Activated CD8-positive, alpha-beta memory T cell treated with anti-CD3 and anti-CD28 coated beads for 4 hours (primary cell): Measurements from ENCODE around the gene KLHL4.
"Not testable (repeated sequence)": the region's sequence is repeated elsewhere in the genome, so short reads cannot be mapped to it uniquely, and the experiment has no call there.

Experiments
- DNase-seq, 2 donors: peaks; one replicate each; pipeline ENCODE4 v3.0.0-alpha.2; 2020; ENCODE audit warnings: low read depth in 2 of 2

The KLHL4 gene, protein sequence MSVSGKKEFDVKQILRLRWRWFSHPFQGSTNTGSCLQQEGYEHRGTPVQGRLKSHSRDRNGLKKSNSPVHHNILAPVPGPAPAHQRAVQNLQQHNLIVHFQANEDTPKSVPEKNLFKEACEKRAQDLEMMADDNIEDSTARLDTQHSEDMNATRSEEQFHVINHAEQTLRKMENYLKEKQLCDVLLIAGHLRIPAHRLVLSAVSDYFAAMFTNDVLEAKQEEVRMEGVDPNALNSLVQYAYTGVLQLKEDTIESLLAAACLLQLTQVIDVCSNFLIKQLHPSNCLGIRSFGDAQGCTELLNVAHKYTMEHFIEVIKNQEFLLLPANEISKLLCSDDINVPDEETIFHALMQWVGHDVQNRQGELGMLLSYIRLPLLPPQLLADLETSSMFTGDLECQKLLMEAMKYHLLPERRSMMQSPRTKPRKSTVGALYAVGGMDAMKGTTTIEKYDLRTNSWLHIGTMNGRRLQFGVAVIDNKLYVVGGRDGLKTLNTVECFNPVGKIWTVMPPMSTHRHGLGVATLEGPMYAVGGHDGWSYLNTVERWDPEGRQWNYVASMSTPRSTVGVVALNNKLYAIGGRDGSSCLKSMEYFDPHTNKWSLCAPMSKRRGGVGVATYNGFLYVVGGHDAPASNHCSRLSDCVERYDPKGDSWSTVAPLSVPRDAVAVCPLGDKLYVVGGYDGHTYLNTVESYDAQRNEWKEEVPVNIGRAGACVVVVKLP

DNA sequence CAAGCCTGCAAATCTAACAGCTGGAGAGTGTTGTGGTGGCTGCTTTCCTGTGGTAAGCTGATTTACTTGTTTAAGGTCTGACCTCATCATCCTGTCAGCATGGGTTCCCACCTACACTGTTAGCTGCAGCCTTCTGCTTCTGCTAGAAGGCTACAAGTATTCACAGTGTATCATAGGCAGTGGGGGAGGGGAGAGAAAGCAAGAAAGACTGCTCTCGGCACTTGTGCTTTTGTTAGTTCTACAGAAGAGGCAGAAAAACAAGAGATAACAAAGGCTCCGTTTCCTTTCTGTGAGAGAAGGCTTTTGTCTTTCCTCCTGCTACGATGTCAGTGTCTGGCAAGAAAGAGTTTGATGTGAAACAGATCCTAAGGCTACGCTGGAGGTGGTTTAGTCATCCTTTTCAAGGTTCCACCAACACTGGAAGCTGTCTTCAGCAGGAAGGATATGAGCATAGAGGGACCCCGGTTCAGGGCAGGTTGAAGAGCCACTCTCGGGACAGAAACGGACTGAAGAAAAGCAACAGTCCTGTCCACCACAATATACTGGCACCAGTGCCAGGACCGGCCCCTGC, at the start of gene KLHL4:
TSS of gene KLHL4 (plus strand) at position 232 of the 571 bp plus-strand sequence. CDS start at position 324, 92 bp downstream.
- no peak for DNase-seq

DNA sequence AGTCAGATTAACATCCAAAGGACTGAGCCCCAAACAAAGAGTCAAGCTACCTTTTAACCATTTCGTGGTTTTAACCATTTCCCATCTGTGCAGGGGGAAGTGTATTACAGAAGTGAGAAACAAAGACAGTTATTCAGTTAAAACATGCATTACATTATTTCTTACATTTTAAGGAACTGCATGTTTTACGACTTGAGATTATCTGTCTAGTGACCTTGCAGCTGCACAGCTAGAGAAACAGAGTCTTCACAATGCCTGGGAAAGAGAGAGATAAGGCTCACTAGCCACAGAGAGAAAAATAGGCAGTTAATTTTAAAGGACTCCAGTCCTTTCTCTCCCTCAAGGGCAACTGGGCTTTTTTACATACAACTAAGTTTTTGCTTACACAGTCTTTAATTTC, 48.7 kb upstream of the KLHL4 start:
- no peak for DNase-seq

DNA sequence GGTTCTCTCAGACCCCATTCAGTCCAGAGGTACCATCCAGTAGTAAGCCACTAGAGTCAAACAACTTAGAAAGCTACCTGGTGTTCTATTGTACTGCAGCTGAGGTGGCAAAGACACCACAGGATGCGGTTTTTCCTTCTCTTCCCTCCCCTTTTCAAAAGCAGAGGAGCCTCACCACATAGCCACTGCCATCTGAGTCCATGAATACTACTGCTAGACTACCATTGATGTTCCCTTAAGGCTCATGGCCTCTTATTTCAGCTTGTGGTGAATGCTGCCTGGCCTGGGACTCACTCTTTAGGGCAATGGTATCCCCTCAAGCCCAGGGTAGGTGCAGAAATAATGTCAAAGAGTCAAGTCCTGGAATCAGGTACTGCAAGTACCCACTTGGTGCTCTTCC, 41.8 kb upstream of the KLHL4 start:
- DNase-seq: no peak

DNA sequence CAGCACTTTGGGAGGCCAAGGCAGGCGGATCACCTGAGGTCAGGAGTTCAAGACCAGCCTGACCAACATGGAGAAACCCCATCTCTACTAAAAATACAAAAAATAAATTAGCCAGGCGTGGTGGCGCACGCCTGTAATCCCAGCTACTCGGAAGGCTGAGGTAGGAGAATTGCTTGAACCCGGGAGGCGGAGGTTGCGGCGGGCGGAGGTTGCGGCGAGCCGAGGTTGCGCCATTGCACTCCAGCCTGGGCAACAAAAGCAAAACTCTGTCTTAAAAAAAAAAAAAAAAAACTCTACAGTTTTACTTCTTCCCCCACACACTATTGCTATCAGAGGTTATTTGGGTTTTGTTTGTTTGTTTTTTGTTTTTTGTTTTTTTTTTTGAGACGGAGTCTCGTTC, 38.9 kb upstream of the KLHL4 start:
- not testable (repeated sequence) for DNase-seq

DNA sequence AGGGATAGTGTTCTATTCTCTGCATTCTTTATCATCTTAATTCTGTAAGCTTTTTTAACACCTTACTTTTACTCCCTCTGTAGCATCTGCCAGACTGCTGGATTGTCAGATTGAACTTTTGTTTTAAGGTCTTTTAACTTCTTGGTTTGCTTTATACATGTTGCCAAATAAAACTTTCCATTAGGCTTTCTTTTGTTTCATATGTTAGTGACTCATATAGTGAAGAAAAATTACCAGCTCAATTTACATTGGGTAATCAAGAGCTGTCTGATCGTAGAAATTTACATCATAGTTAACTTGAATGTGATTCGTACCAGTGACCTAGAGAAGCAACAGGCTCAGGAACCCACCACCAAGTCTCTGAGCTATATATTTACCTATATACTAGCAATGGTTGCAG, 28.5 kb upstream of the KLHL4 start:
- no peak for DNase-seq

DNA sequence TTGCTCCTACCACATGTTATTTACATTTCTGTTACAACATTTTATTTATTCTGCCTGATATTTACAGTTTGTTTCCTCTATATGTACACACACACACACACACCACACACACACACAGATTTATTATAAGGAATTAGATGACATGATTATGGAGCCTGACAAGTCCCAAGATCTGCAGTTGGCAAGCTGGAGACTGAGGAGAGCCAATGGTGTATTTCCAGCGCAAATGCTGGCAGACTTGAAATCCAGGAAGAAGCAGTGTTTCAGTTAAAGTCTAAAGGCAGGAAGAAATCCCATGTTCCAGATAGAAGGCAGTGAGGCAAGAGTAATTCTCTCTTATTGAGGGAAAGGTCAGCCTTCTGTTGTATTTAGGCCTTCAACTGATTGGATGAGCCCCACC, 1.8 kb upstream of the KLHL4 start:
- no peak for DNase-seq

DNA sequence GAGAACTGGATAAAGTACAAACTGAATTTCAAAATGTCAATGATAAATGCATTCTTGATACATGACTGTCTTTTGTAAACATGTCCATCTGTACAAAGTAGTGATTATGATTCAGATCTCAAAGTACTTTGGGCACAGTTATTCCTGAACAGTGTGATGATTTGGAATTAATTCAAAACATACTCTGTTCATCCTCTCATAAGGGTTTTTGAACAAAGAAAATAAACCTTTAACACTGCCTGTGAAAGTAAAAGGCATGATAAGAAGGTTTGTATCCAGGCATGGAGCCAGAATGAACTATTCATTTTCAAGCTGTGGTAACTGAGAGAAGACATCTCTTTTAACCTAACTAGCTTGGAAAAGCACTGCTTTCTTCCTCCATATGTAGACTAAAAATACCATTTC, 883 bp upstream of the KLHL4 start:
- DNase-seq: no peak

DNA sequence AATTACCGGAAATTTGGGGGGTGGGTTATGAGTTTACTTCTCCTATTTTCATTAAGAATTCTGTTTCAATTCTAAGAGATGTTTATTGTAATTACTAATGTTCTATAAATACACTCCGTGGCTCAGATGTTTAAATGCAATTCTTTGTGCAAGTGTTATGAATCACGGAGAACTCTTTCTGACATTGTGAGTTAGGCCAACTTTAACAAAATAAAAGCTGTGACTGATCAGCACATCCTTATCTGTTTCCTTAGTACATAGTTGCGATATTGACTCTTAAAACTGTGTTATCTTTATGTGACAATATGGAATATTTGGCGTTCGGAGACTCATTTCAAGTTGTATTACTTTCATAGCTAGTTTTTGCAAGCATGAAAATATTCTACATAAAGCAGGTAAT, 902 bp downstream of the KLHL4 start:
- DNase-seq: no peak

DNA sequence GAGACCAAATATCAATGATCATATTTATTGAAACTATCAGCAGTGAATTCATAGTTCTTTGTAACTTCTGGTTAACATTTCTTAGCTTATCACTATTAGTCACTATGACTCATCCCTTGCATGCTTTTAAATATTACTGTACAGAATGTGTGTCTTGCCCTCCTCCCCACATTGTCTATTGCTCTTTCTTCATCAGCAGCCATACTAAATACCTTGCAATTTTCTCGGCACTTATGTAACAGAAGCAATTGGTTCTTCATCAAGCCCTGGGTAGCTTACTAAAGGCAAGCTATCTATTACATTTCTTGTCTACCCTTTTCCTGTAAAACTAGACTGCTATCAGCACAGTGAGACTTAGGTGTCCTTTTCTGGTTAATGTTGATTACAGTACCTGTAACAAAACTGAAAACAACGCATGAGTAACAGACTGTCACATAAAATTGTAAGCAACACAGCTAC, 8.2 kb downstream of the KLHL4 start:
- no peak for DNase-seq

DNA sequence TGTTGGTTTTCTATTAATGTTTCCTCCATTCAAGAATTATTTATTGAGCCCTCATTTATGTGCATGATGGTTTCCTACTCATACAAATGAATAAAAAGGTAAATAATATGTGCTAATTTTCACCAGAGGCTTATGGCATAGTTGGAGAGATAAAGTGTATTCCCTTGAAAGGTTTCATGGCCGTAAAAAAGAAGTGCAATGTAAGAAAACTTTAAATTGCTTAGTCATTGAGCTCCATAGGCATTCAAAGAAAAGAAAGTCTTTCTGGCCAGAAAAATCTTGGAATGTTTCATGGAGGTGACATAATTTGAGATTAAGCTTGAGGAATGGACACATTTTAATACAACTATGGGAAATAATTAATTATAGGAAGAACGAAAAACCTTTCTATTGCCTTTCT, 8.7 kb downstream of the KLHL4 start:
- DNase-seq: no peak

DNA sequence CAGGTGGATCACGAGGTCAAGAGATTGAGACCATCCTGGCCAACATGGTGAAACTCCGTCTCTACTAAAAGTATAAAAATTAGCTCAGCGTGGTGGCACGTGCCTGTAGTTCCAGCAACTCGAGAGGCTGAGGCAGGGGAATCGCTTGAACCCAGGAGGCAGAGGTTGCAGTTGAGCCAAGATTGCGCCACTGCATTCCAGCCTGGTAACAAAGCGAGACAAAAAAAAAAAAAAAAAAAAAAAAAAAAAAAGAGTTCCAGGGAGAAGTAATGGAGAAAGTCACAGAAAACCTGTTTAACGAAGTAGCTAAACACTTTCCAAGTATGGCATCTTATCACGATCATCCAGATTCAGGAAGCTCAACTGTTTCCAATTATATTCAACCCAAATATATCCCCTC, 10.9 kb downstream of the KLHL4 start:
- no peak for DNase-seq

DNA sequence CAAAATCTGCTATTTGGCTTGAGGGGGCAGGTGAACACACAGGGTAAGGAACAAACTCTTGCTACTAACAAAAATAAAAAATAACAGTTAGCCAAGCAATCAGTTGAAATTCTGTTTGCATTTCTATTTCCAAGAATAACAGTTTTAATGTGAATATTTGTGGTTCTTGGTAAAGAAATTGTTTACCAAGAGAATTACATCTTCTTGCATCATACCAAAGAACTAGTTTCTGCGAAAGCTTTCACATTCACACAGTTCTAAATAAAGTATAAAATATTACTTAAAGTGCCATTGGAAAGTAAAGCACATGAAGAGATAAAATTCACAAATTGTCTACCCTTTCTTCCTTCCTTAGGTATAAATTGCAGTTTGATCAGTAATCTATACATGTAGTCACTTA, 54.4 kb downstream of the KLHL4 start:
- no peak for DNase-seq

DNA sequence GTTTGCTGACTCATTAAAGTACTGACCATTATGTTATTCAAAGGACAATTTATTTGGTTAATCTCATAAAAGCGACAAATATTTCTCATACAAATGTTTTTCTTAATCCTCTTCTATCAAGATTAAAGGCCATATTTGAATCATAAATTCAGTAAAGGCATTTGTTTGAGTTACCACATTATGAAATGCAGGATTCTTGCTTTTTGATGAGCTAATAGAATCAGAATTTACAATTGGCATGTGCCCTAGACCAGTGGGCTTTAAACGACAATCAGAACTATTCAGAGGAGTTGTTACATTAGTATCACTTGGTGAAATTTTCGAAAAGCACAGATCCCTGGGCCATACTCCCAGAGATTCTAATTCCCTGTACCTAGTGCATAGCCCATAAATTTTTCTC, 55.3 kb downstream of the KLHL4 start:
- no peak for DNase-seq

DNA sequence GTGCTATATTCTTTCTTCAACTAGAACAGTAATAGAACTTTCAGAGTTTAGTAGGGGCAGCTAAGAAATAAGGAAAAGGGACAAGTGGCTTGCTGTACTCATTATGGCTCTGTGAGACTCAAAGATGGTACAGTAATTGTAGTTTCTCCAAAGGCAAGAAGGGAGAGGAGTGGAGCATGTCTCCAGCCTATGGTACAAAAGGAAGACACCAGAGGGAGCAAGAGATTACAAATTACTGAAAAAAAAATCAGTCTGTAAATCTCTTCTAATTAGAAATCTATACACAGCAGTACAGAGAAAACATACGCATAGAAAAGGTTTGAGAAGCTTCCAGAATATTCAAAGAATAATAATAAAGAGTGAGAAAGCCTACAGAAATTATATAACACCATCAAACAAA, 61.4 kb downstream of the KLHL4 start:
- DNase-seq: no peak

DNA sequence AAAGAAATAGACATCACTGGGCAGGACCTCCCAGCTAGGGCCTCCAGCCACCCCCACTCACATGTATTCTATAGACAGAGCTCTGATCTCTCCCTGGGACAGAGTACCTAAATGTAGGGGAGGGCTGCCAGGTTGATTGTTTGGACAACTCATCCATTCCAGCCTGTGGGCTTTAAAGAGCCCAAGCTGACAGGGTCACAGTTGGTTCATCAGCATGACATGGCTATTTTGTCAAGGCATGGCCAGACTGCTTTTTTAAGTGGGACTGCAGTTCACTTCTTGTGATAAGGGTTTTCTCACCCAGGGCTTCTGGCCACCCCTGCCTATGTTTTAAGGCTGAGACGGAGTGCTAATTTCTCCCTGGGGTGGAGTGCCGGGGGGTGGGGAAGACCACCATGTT, 63.3 kb downstream of the KLHL4 start:
- no peak for DNase-seq

DNA sequence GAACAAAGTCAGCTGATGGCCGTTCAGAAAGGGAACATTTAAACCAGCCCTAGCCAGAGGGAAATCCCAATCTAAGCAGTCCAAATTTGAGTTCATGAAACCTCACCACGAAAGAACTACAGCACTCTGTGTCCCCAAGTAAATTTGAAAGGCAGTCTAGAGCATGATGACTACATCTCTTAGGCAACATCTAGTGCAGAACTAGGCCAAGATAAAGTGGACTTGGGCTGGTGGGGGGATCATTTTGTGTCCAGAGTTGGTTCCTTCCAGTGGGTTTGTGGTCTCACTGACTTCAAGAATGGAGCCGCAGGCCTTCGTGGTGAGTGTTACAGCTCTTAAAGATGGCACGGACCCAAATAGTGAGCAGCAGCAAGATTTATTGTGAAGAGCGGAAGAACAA, 64.9 kb downstream of the KLHL4 start:
- no peak for DNase-seq

DNA sequence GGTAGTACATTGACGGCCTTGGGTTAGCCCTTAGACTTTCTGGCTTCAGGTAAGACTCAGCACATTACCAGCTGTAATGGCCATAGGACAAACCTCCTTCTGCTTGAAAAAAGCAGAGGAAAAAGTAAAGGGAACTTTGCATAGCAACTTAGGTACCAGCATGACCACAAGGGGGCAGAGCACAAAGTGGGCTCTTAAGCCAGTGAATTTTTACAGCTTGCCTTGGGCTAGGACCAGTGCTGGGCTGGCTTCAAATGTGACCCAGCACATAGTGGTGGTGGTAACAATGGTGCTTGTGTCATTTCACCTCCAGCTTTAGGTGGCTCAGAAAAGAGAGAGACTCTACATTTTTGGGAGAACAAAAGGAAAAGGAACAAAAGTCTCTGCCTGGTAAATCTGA, 66.1 kb downstream of the KLHL4 start:
- DNase-seq: no peak

DNA sequence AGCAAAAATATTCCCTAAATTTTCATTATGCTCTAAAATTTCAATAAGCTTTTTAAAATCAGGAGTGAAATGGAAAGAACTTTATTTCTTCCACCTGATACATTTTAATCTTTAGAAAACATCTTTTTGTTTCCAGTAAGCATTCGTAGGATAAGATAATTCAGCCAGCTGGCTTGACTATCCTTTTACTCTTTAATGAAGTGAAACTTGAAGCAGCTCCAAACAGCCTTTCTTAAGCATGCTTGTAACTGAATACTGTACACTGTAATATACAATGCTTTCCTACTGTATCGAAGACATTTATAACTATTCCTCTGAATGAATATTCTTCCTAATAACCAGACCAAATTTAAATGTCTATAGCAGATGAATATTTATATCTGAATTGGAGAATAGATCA, 98.8 kb downstream of the KLHL4 start:
- no peak for DNase-seq

DNA sequence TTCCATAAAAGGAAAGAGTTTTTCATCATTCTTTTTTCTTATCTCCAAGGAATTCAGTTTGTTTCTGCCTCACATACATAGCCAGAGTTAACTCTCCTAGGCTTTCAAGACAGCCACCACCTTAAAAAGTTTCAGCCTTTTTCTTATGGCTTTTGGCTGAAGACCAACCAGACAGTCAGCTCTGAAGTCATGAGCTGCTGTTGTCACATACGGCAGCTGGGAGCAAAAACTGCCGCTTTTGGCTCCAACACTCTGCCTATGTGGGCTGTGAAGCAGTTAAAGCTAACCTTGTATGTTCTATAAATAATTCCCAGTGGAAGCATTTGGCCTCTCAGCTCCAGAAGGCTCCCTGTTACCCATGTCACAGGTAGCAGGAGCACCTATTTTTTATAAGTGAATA, 104.1 kb downstream of the KLHL4 start:
- no peak for DNase-seq

DNA sequence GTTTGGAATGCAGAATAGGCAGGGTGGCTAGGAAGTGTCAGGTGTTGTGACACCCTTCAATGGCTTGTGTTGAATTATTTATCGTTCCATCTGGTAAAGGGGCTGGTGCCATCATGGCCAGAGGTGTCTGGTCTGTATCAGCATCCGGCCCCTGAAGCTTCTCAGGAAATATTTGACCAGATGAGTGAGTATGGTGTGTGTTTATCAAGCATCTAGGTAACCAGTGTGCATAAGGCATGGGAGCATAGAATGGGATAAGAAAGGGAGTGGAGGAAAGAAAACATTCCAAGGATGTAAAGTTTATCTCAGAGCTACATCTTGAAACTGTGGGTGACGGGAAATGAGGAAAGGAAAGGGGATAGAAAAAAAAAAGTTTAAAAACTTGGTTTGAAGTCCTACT, 109.4 kb downstream of the KLHL4 start:
- no peak for DNase-seq

DNA sequence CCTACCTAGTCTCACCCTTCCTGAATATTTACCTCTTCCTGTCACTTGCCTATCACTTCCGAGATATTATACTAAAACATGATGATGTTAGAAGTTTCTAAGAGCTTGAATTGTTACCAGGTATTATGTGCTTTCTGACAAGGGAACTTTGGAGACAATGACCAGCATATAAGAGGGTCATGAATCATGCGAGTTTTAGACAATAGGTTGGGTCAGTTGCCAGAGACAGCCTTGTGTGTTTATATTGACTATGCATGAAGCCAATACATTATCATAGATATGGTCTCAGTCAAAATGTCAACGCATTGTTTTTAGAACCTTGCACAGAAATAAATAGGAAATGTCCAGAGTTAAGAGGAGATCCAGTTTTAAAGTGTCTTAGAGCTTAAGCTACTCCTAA, 116.8 kb downstream of the KLHL4 start:
- no peak for DNase-seq

DNA sequence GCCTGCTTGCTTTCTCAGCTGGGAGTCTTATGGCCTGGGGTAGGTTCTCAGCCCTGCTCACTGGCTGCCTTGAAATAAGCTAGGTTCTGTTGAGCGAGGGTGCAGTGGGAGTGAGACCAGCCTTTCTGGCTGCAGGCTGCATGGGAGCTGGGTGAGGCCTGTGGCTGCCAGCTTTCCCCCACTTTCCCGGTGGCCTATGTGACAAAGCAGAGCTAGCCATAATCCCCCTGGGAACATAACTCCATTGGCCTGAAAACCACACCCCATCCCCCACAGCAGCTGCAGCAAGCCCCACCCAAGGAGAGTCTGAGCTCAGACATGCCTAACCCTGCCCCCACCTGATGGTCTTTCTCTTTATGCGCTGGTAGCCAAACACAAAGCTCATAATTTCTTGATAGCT, 118.9 kb downstream of the KLHL4 start:
- no peak for DNase-seq

DNA sequence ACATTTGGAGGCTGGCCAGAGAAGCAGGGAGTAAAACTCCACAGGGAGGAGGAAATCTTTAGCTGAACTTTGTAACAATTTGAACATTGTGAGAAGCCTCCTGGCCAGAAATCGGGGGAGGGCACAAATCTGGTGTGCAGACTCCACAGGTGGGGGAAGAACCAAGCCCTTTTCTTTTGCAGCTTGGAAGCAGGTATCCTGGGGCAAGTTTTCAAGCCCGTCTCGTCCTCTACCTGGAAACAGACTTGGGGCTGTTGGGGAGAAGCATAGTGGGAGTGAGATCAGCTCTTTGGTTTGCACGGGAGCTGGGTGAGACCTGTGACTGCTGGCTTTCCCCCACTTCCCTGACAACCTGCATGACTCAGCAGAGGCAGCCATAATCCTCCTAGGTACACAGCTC, 123.8 kb downstream of the KLHL4 start:
- not testable (repeated sequence) for DNase-seq
